PFSK-1 (cell line): ENCODE data around the gene ZDHHC14.

Experiments used
- SIN3A ChIP-seq: IDR thresholded peaks from 2 replicates; pipeline ENCODE4 v1.6.1; 2012; ENCODE audit warnings: mild to moderate bottlenecking, low read length, moderate library complexity, borderline replicate concordance; ENCODE audit not compliant: insufficient read depth
- TAF1 ChIP-seq: IDR thresholded peaks from 2 replicates; pipeline ENCODE4 v1.6.1; 2012; ENCODE audit warnings: low read length, control low read depth, borderline replicate concordance; ENCODE audit not compliant: insufficient read depth
- TF ChIP-seq, protein P1 (sequence below), 2 experiments: IDR thresholded peaks; 2 replicates each; pipeline versions ENCODE4 v1.6.1 to v1.8.0; 2011 to 2012; ENCODE audit warnings: low read depth in 2 of 2, low read length in 2 of 2, control low read depth in 1 of 2, inconsistent platforms in 1 of 2, mild to moderate bottlenecking in 1 of 2, moderate library complexity in 1 of 2; ENCODE audit not compliant: insufficient read depth in 1 of 2

DNA sequence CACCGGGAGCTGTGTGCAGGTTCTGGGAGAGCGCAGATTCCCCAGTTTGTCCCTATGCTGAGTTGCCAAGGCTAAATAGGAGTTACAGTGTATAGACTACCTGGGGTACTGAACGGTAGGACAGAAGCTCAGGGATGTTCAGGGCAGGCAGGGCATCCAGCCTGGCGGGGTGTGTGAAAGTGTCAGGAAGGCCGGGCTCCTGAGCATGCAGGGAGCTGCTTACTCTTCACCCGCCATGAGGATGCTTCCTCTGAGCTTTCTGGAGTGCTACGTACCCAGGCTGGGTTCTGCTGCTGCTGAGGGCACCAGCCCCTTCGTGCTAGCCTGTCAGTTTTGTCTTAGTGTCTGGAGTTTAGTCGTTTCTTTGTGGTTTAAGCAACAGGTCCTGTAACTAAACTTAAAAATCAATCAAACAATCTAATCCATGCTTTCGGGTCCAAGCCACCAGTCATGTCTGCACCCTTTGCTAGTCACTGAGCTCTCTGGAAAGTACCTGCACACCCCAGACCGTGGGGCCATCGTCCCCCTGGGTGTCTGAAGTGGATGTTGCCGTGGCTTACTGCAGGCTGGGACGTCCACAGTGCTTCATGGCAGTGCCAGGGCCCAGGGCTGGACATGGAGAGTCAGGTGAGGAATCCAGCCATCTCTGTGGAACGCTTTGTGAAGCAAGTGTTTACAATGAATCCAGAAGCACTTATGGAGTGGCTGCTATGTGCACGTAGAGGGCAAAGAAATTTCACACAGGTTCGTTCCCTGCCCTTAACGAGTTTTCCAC, 221.7 kb downstream of the ZDHHC14 start:
- TF ChIP-seq SIN3A (no peak), TAF1 (no peak)
- TF ChIP-seq, protein P1, sequence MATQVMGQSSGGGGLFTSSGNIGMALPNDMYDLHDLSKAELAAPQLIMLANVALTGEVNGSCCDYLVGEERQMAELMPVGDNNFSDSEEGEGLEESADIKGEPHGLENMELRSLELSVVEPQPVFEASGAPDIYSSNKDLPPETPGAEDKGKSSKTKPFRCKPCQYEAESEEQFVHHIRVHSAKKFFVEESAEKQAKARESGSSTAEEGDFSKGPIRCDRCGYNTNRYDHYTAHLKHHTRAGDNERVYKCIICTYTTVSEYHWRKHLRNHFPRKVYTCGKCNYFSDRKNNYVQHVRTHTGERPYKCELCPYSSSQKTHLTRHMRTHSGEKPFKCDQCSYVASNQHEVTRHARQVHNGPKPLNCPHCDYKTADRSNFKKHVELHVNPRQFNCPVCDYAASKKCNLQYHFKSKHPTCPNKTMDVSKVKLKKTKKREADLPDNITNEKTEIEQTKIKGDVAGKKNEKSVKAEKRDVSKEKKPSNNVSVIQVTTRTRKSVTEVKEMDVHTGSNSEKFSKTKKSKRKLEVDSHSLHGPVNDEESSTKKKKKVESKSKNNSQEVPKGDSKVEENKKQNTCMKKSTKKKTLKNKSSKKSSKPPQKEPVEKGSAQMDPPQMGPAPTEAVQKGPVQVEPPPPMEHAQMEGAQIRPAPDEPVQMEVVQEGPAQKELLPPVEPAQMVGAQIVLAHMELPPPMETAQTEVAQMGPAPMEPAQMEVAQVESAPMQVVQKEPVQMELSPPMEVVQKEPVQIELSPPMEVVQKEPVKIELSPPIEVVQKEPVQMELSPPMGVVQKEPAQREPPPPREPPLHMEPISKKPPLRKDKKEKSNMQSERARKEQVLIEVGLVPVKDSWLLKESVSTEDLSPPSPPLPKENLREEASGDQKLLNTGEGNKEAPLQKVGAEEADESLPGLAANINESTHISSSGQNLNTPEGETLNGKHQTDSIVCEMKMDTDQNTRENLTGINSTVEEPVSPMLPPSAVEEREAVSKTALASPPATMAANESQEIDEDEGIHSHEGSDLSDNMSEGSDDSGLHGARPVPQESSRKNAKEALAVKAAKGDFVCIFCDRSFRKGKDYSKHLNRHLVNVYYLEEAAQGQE (IDR thresholded peaks at IDR 0.05; ENCODE audit: insufficient read depth in 1 of 2, low read depth in 2 of 2, low read length in 2 of 2), result no peak
